Hepatocyte (in vitro differentiated cells): ENCODE results near the gene ASPSCR1.

Experiments used
- EZH2 ChIP-seq: fragments of 200-600 bp; sonication (generic); IDR thresholded peaks from 2 replicates; pipeline ENCODE4 v1.6.1; 2016; ENCODE audit warnings: antibody characterized with exemption, mild to moderate bottlenecking, borderline replicate concordance
- TF ChIP-seq, protein P1 (sequence below): fragments of 200-600 bp; sonication (generic); IDR thresholded peaks from 2 replicates; pipeline ENCODE4 v1.5.1; 2016; ENCODE audit warnings: antibody characterized with exemption, mild to moderate bottlenecking; ENCODE audit not compliant: poor library complexity

DNA sequence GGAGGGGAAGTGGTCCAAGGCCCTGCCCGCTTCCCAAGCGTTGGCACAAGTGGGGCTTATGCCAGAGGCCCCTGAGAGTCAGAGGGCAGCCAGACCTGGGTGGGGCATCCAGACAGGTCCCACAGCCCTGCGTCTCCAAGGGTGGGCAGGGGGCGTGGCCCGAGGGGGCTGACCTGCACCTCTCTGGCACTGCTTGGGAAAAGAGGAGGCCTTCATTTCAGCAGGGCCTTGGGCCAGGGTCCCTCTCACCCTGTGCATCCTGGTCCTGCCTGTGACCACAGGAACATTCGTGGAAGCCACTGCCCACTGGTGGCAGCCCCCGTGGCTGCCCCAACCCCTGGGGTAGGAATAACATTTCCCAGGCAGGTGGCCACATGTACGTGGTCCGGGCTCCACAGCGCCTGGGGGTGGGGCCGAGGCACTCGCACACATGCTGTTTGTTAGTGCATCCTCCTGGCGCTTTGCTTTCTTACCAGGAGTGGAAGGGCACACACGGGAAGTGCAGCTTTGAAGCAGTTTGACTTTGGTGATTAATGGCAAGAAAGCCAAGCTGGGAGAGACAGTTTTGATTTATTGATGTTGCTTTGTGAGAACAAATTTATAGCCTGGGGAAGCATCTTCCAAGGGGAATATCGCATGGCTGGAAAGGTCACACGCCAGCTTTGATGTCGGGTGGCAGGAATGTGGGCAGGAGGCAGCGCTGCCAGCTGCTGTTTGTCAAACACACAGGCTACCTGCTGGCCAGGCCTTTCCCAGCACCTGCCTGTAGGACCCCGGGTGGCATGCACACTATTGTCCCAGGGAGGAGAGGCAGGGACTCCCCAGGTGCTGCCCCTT lies 40.9 kb downstream of the ASPSCR1 start:
- TF ChIP-seq, protein P1, sequence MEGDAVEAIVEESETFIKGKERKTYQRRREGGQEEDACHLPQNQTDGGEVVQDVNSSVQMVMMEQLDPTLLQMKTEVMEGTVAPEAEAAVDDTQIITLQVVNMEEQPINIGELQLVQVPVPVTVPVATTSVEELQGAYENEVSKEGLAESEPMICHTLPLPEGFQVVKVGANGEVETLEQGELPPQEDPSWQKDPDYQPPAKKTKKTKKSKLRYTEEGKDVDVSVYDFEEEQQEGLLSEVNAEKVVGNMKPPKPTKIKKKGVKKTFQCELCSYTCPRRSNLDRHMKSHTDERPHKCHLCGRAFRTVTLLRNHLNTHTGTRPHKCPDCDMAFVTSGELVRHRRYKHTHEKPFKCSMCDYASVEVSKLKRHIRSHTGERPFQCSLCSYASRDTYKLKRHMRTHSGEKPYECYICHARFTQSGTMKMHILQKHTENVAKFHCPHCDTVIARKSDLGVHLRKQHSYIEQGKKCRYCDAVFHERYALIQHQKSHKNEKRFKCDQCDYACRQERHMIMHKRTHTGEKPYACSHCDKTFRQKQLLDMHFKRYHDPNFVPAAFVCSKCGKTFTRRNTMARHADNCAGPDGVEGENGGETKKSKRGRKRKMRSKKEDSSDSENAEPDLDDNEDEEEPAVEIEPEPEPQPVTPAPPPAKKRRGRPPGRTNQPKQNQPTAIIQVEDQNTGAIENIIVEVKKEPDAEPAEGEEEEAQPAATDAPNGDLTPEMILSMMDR, result no peak
- TF ChIP-seq EZH2, result no peak
